ENCODE measurements around the gene MAGI2.

The MAGI2 gene

GRCh38 chr7:78114993-78115392, 1338.5 kb downstream of the MAGI2 start:
- Mint-ChIP-seq H3K9me3 (no peaks in the 10 kb centered on the region), H3K36me3 (no peaks in the 10 kb centered on the region), H3K27me3 (peaks cover 18% of the 10 kb centered on the region), H3K27ac (no peak overlapping the region), H3K4me1 (no peaks in the 10 kb centered on the region), H3K4me3 (no peak overlapping the region)
- CTCF ChIA-PET = no interaction called here
- no peak for DNase-seq

DNA sequence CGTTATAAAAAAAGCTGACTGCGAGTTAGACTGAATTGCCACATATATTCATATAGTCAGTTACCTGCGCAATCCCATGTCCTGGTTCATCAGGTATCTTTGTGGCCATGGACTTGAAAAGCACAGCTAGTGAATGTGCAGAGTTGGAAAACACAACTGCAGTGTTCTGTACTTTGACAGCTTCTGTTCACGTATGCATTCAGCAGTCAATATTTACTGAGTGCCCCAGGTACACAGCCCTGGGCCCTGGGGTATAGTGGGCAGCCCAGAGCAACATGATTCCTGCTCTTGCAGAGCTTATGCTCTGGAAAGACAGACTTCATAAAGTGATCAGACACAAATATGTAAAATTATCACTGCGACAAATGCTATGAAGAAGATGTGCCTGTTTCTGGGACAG, 1341.0 kb downstream of the MAGI2 start:
- Mint-ChIP-seq H3K9me3 (no peaks in the 10 kb centered on the region), H3K4me1 (no peaks in the 10 kb centered on the region), H3K27me3 (peaks cover 18% of the 10 kb centered on the region), H3K27ac (no peak overlapping the region), H3K36me3 (no peaks in the 10 kb centered on the region), H3K4me3 (no peak overlapping the region)
- DNase-seq = no peak
- CTCF ChIA-PET = no interaction called here

GRCh38 chr7:78111386-78111785, 1342.1 kb downstream of the MAGI2 start:
- no peaks in the 10 kb centered on the region for H3K36me3 Mint-ChIP-seq
- peaks cover 15% of the 10 kb centered on the region for H3K27me3 Mint-ChIP-seq
- CTCF ChIA-PET = no interaction called here

GRCh38 chr7:78103475-78103874, 1350.0 kb downstream of the MAGI2 start:
- DNase-seq = no peak
- CTCF ChIA-PET = no interaction called here
- H3K4me3 Mint-ChIP-seq = no peak overlapping the region
- H3K27ac Mint-ChIP-seq = no peak overlapping the region
- no peaks in the 10 kb centered on the region for H3K4me1 Mint-ChIP-seq
- no peaks in the 10 kb centered on the region for H3K27me3 Mint-ChIP-seq
- no peaks in the 10 kb centered on the region for H3K9me3 Mint-ChIP-seq
- no peaks in the 10 kb centered on the region for H3K36me3 Mint-ChIP-seq

More at GRCh38 chr7:78111386-78111785, 1342.1 kb downstream of the MAGI2 start:
- H3K4me3 Mint-ChIP-seq = no peak overlapping the region
- DNase-seq = no peak
- H3K4me1 Mint-ChIP-seq = no peaks in the 10 kb centered on the region
- H3K27ac Mint-ChIP-seq = no peak overlapping the region
- no peaks in the 10 kb centered on the region for H3K9me3 Mint-ChIP-seq

DNA sequence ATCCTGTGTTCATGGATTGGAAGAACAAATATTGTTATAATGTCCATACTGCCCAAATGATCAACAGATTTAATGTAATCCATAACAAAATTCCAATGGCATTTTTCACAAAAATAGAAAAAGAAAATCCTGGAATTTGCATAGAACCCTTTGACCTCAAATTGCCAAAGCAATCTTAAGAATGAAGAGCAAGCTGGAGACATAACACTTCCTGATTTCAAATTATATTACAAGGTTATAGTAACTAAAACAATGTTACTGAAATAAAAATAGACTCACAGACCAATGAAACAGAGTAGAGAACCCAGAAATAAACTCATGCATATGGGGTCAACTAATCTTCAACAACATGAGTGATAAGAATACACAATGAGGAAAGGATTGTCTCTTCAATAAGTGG, 1352.4 kb downstream of the MAGI2 start:
- Mint-ChIP-seq H3K36me3 (no peaks in the 10 kb centered on the region), H3K27me3 (no peaks in the 10 kb centered on the region)

DNA sequence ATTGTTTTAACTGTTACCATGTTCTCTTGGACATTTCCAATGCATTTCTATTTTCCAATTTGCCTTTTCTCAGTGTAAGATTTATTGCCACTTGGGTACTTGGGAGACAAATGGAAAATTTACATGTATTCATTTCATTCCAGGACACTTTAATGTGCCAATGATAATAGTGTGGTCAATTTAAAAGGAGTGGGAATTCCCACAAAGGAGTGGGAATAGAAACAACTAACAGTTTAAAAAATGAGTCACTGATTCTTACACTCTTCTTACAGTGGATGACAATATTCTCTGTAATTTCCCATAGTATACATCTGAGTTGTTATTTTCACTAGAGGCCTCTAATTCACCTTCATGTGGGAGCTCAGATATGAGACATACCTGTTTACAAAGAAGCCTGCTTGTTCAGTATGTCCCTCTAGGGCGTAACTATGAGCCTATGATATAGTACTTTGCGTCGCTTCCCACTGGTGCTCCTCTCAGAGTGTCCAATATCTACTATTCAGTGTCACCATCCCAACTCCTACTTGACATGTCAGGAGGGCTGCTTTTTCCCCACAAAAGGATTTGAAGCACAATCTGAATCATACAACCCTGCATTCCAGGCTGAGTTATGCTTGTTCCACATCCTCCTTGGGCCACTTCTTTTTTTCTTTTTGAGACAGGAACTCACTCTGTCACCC, 1353.6 kb downstream of the MAGI2 start:
- Mint-ChIP-seq H3K27ac (no peak overlapping the region), H3K27me3 (peaks cover under 1% of the 10 kb centered on the region), H3K4me3 (no peak overlapping the region), H3K36me3 (no peaks in the 10 kb centered on the region), H3K4me1 (no peaks in the 10 kb centered on the region), H3K9me3 (no peaks in the 10 kb centered on the region)
- CTCF ChIA-PET = no interaction called here
- DNase-seq = no peak

More for the DNA sequence above, 1352.4 kb downstream of the MAGI2 start:
- H3K9me3 Mint-ChIP-seq = no peaks in the 10 kb centered on the region
- H3K27ac Mint-ChIP-seq = no peak overlapping the region
- CTCF ChIA-PET = no interaction called here
- H3K4me1 Mint-ChIP-seq = no peaks in the 10 kb centered on the region
- DNase-seq = no peak
- no peak overlapping the region for H3K4me3 Mint-ChIP-seq

- H3K9me3 Mint-ChIP-seq = no peaks in the 10 kb centered on the region
- no peak overlapping the region for H3K27ac Mint-ChIP-seq
- CTCF ChIA-PET = no interaction called here
- no peak for DNase-seq
- peaks cover 3% of the 10 kb centered on the region for H3K27me3 Mint-ChIP-seq
- H3K4me1 Mint-ChIP-seq = no peaks in the 10 kb centered on the region
- H3K36me3 Mint-ChIP-seq = no peaks in the 10 kb centered on the region
- H3K4me3 Mint-ChIP-seq = no peak overlapping the region
Observed at GRCh38 chr7:78095549-78095948, 1357.9 kb downstream of the MAGI2 start.

DNA sequence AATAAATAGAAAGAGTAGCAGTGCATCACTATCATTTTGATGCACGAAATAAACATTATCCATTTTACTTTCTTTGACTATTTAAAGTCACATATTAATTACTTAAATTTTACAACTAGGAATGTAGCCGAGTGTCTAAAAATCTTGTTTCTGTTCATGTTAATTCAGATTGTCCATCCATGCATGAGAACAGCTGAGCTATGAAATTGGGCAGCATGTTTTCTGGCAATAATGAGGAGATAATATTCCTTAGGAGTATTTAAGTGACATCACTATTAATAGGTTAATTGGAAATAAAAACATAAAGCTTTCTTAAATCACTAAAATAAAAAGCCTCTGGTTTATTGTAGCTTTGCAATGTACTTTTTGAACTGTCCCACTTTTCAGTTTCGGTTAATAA, 1361.1 kb downstream of the MAGI2 start:
- H3K4me1 Mint-ChIP-seq = no peaks in the 10 kb centered on the region
- H3K27me3 Mint-ChIP-seq = peaks cover 3% of the 10 kb centered on the region
- no peak overlapping the region for H3K4me3 Mint-ChIP-seq
- no peak overlapping the region for H3K27ac Mint-ChIP-seq
- no peak for DNase-seq
- no peaks in the 10 kb centered on the region for H3K9me3 Mint-ChIP-seq
- no peaks in the 10 kb centered on the region for H3K36me3 Mint-ChIP-seq
- CTCF ChIA-PET = no interaction called here

- H3K4me3 Mint-ChIP-seq = no peak overlapping the region
- H3K4me1 Mint-ChIP-seq = no peaks in the 10 kb centered on the region
- no peaks in the 10 kb centered on the region for H3K9me3 Mint-ChIP-seq
- no peaks in the 10 kb centered on the region for H3K36me3 Mint-ChIP-seq
- peaks cover 3% of the 10 kb centered on the region for H3K27me3 Mint-ChIP-seq
- CTCF ChIA-PET = no interaction called here
- DNase-seq = no peak
- H3K27ac Mint-ChIP-seq = no peak overlapping the region
Observed at GRCh38 chr7:78090616-78091015, 1362.9 kb downstream of the MAGI2 start.

DNA sequence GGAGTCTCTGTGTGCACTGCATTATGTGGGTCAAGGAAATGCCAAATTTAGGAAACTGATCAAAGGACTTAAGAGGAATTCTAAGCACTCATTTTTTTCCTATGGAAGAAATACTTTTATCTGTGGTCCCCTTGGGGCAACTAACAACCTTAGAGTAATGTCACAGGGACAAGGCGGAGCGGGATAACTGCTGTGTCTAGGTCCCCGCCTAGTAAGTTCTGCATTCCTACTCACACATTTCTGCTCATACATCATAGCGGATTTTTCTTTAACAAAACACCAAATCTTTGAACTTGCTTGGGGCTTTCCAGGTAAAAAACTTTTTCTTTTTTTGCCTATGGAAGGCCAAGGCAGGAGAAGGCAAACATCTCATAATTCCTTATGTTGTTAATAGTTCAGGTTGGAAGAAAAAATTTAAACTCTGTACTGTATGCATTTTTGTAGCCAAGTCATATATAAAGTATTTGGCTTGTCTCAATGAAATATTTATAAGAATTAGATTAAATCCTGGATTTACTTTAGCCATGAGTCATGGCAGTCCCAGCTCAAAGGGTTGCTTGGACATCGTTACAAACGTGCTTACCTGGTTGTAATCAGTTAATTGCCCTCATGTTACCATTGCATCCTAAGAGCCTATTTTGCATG, 1369.9 kb downstream of the MAGI2 start:
- no peaks in the 10 kb centered on the region for H3K9me3 Mint-ChIP-seq
- H3K4me3 Mint-ChIP-seq = no peak overlapping the region
- no peak overlapping the region for H3K27ac Mint-ChIP-seq
- DNase-seq = no peak
- CTCF ChIA-PET = no interaction called here
- no peaks in the 10 kb centered on the region for H3K4me1 Mint-ChIP-seq
- no peaks in the 10 kb centered on the region for H3K27me3 Mint-ChIP-seq
- H3K36me3 Mint-ChIP-seq = no peaks in the 10 kb centered on the region

- H3K27ac Mint-ChIP-seq = no peak overlapping the region
- no peaks in the 10 kb centered on the region for H3K9me3 Mint-ChIP-seq
- H3K36me3 Mint-ChIP-seq = no peaks in the 10 kb centered on the region
- no peak overlapping the region for H3K4me3 Mint-ChIP-seq
- CTCF ChIA-PET = no interaction called here
- H3K27me3 Mint-ChIP-seq = no peaks in the 10 kb centered on the region
- no peak for DNase-seq
- H3K4me1 Mint-ChIP-seq = no peaks in the 10 kb centered on the region
Observed at GRCh38 chr7:78082556-78082955, 1370.9 kb downstream of the MAGI2 start.

DNA sequence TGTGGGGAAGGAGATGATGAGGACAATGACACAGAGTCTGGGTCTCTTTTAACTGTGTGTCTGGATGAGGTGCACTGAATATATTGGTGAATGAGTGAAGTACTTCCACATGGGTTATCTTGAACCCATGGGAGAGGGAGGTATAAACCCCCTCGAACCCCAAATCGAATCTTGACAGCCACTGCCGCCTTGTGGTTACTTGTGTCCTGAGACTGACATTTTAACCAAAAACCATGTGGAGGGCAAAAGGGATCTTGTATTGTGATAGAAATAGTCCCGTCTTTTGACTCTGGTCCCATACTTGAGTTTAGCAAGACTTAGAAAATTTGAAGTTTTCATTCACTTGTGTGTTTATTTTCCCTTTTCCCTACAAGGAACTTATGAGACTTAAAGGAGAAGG, 1371.6 kb downstream of the MAGI2 start:
- H3K27me3 Mint-ChIP-seq = no peaks in the 10 kb centered on the region
- H3K27ac Mint-ChIP-seq = no peak overlapping the region
- DNase-seq = no peak
- H3K4me1 Mint-ChIP-seq = no peaks in the 10 kb centered on the region
- no peaks in the 10 kb centered on the region for H3K9me3 Mint-ChIP-seq
- H3K36me3 Mint-ChIP-seq = no peaks in the 10 kb centered on the region
- no peak overlapping the region for H3K4me3 Mint-ChIP-seq
- CTCF ChIA-PET = no interaction called here

DNA sequence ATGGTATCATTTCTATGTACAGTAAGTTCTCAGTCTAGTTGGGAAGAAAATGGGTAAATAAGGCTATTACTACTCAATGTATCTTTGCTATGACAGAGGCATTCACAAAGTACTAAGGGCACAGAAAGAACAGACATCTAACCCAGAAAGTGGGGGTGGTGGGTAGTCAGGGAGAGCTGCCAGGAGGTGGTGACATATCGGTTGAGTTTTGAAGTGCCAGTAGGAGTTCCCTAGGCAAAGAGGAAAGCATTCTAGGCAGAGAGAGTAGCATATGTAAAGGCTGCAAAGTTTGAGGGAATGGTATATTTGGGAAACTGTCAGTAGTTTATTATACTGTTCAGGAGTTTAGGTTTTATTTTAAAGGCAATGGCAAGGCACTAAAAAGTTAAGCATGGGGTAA, 1372.1 kb downstream of the MAGI2 start:
- CTCF ChIA-PET = no interaction called here
- H3K27ac Mint-ChIP-seq = no peak overlapping the region
- H3K4me3 Mint-ChIP-seq = no peak overlapping the region
- no peaks in the 10 kb centered on the region for H3K4me1 Mint-ChIP-seq
- no peaks in the 10 kb centered on the region for H3K36me3 Mint-ChIP-seq
- no peak for DNase-seq
- H3K27me3 Mint-ChIP-seq = no peaks in the 10 kb centered on the region
- H3K9me3 Mint-ChIP-seq = no peaks in the 10 kb centered on the region

- DNase-seq = no peak
- Mint-ChIP-seq H3K9me3 (no peaks in the 10 kb centered on the region), H3K27me3 (no peaks in the 10 kb centered on the region), H3K36me3 (no peaks in the 10 kb centered on the region), H3K4me3 (no peak overlapping the region), H3K4me1 (no peaks in the 10 kb centered on the region), H3K27ac (no peak overlapping the region)
- CTCF ChIA-PET = no interaction called here
Observed at GRCh38 chr7:78080811-78081210, 1372.7 kb downstream of the MAGI2 start.

DNA sequence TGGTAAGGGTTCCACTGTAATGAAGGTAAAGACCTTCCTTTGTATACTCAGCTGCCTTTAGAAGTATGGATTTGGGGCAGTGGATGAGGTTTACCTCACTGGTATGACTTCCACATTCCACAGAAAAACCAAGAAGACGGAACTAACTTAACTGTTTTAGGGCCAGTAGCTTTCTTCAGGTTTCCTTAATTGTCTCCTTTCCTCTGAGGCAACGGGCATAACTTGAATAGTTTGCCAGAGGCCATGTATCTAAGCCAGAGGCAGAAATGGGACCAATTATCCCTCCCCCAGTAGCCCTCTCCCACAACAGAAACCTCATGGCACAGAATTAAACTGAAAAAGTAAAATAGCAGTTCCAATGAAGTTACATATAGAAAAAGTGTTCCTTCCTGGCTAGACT, 1373.2 kb downstream of the MAGI2 start:
- H3K27me3 Mint-ChIP-seq = no peaks in the 10 kb centered on the region
- H3K4me3 Mint-ChIP-seq = no peak overlapping the region
- no peaks in the 10 kb centered on the region for H3K36me3 Mint-ChIP-seq
- CTCF ChIA-PET = interaction anchor here (0.6 kb wide), 1 partner anchor 14 kb away, joined by 3 read pairs; no protein-coding TSS in a partner anchor
- H3K9me3 Mint-ChIP-seq = no peaks in the 10 kb centered on the region
- no peak overlapping the region for H3K27ac Mint-ChIP-seq
- DNase-seq = no peak
- H3K4me1 Mint-ChIP-seq = no peaks in the 10 kb centered on the region

Measured in activated naive CD4-positive, alpha-beta T cell treated with anti-CD3 and anti-CD28 coated beads, Interleukin-2, amount 10 ng/mL, durations not matched to agents 7 days and 5 days (primary cell).